T-helper 2 cell treated with Interferon-gamma antibody and Interleukin-4, amounts not matched to agents 5 μg/mL and 100 μg/mL, for 36 hours (primary cell): Measurements from ENCODE around the gene CCL18.
"Not testable (repeated sequence)": the region's sequence is repeated elsewhere in the genome, so short reads cannot be mapped to it uniquely, and the experiment has no call there.

Source experiments
- DNase-seq: peaks from one replicate; pipeline ENCODE4 v3.0.0; 2021; ENCODE audit warnings: low spot score
- H3K27ac Mint-ChIP-seq: one replicate; pipeline ENCODE4 v1.8.0; 2021; ENCODE audit warnings: mild to moderate bottlenecking, mixed read lengths
- H3K27me3 Mint-ChIP-seq: one replicate; pipeline ENCODE4 v1.8.0; 2021; ENCODE audit warnings: low read depth, mixed read lengths
- H3K36me3 Mint-ChIP-seq: one replicate; pipeline ENCODE4 v1.8.0; 2021; ENCODE audit warnings: low read depth, mixed read lengths
- H3K4me1 Mint-ChIP-seq: one replicate; pipeline ENCODE4 v1.8.0; 2021; ENCODE audit warnings: low read depth, mixed read lengths
- H3K4me3 Mint-ChIP-seq: one replicate; pipeline ENCODE4 v1.8.0; 2022; ENCODE audit warnings: mild to moderate bottlenecking, moderate library complexity, mixed read lengths
- H3K9me3 Mint-ChIP-seq: one replicate; pipeline ENCODE4 v1.8.0; 2021; ENCODE audit warnings: mixed read lengths

Gene CCL18

GRCh38 chr17:36103401-36103975, 39.4 kb downstream of the CCL18 start, which contains the start of gene CCL4:
Gene CCL4, plus strand, starts transcription at chr17:36103827. Its CDS starts 79 bp downstream, at chr17:36103906.
- not testable (repeated sequence) for H3K27ac Mint-ChIP-seq, H3K4me1 Mint-ChIP-seq, H3K36me3 Mint-ChIP-seq, H3K9me3 Mint-ChIP-seq, DNase-seq
- H3K27me3 Mint-ChIP-seq = peaks cover 13% of the 10 kb centered on the region
- peak within 1 kb of the TSS; percentile 42 for H3K4me3 Mint-ChIP-seq

GRCh38 chr17:36104246-36104645, 40.2 kb downstream of the CCL18 start:
- not testable (repeated sequence) for DNase-seq, H3K36me3 Mint-ChIP-seq, H3K9me3 Mint-ChIP-seq, H3K4me1 Mint-ChIP-seq, H3K27ac Mint-ChIP-seq
- peak overlapping the region; percentile 42 for H3K4me3 Mint-ChIP-seq
- peaks cover 13% of the 10 kb centered on the region for H3K27me3 Mint-ChIP-seq

- Mint-ChIP-seq H3K27ac (no peak overlapping the region), H3K4me1 (no peaks in the 10 kb centered on the region), H3K27me3 (peaks cover 13% of the 10 kb centered on the region), H3K36me3 (no peaks in the 10 kb centered on the region), H3K9me3 (no peaks in the 10 kb centered on the region), H3K4me3 (peak overlapping the region; percentile 42)
- no peak for DNase-seq
Measured at GRCh38 chr17:36104701-36105181, 40.7 kb downstream of the CCL18 start.

- Mint-ChIP-seq H3K27ac (no peak overlapping the region), H3K4me3 (no peak overlapping the region), H3K9me3 (no peaks in the 10 kb centered on the region), H3K27me3 (peaks cover 13% of the 10 kb centered on the region), H3K36me3 (no peaks in the 10 kb centered on the region), H3K4me1 (no peaks in the 10 kb centered on the region)
- no peak for DNase-seq
Measured at GRCh38 chr17:36105781-36106492, 41.9 kb downstream of the CCL18 start.

- no peaks in the 10 kb centered on the region for H3K4me1 Mint-ChIP-seq
- no peaks in the 10 kb centered on the region for H3K36me3 Mint-ChIP-seq
- H3K9me3 Mint-ChIP-seq = no peaks in the 10 kb centered on the region
- peaks cover 13% of the 10 kb centered on the region for H3K27me3 Mint-ChIP-seq
- no peak overlapping the region for H3K4me3 Mint-ChIP-seq
- no peak overlapping the region for H3K27ac Mint-ChIP-seq
- DNase-seq = no peak
Measured at GRCh38 chr17:36106493-36106835, 42.4 kb downstream of the CCL18 start.

- Mint-ChIP-seq H3K4me1 (no peaks in the 10 kb centered on the region), H3K4me3 (no peak overlapping the region), H3K27me3 (peaks cover 13% of the 10 kb centered on the region), H3K27ac (no peak overlapping the region), H3K36me3 (no peaks in the 10 kb centered on the region), H3K9me3 (peaks cover 5% of the 10 kb centered on the region)
- no peak for DNase-seq
Measured at GRCh38 chr17:36107660-36108059, 43.6 kb downstream of the CCL18 start.

- not testable (repeated sequence) for H3K4me3 Mint-ChIP-seq, H3K36me3 Mint-ChIP-seq, H3K27ac Mint-ChIP-seq, H3K9me3 Mint-ChIP-seq, DNase-seq, H3K4me1 Mint-ChIP-seq
- peaks cover 13% of the 10 kb centered on the region for H3K27me3 Mint-ChIP-seq
Measured at GRCh38 chr17:36108265-36108664, 44.2 kb downstream of the CCL18 start.

GRCh38 chr17:36111068-36111490, 47.0 kb downstream of the CCL18 start:
- Mint-ChIP-seq H3K4me3 (no peak overlapping the region), H3K36me3 (no peaks in the 10 kb centered on the region), H3K4me1 (no peaks in the 10 kb centered on the region)

GRCh38 chr17:36112572-36112971, 48.5 kb downstream of the CCL18 start:
- H3K4me1 Mint-ChIP-seq = no peaks in the 10 kb centered on the region
- H3K27ac Mint-ChIP-seq = no peak overlapping the region
- peaks cover 5% of the 10 kb centered on the region for H3K9me3 Mint-ChIP-seq
- no peaks in the 10 kb centered on the region for H3K36me3 Mint-ChIP-seq
- no peak overlapping the region for H3K4me3 Mint-ChIP-seq
- DNase-seq = no peak
- no peaks in the 10 kb centered on the region for H3K27me3 Mint-ChIP-seq

More at GRCh38 chr17:36111068-36111490, 47.0 kb downstream of the CCL18 start:
- no peak overlapping the region for H3K27ac Mint-ChIP-seq
- DNase-seq = no peak
- H3K27me3 Mint-ChIP-seq = peaks cover 2% of the 10 kb centered on the region
- H3K9me3 Mint-ChIP-seq = peaks cover 5% of the 10 kb centered on the region

- not testable (repeated sequence) for H3K4me1 Mint-ChIP-seq, H3K4me3 Mint-ChIP-seq, DNase-seq, H3K27ac Mint-ChIP-seq, H3K27me3 Mint-ChIP-seq, H3K36me3 Mint-ChIP-seq, H3K9me3 Mint-ChIP-seq
Measured at GRCh38 chr17:36113131-36113530, 49.1 kb downstream of the CCL18 start.

- H3K27ac Mint-ChIP-seq, H3K27me3 Mint-ChIP-seq, DNase-seq, H3K4me1 Mint-ChIP-seq, H3K9me3 Mint-ChIP-seq, H3K4me3 Mint-ChIP-seq, H3K36me3 Mint-ChIP-seq: not testable (repeated sequence)
Measured at GRCh38 chr17:36114971-36115648, 51.0 kb downstream of the CCL18 start.

GRCh38 chr17:36115649-36115977, 51.5 kb downstream of the CCL18 start:
- not testable (repeated sequence) for H3K4me1 Mint-ChIP-seq, H3K36me3 Mint-ChIP-seq, H3K4me3 Mint-ChIP-seq, H3K27ac Mint-ChIP-seq, H3K27me3 Mint-ChIP-seq, DNase-seq
- H3K9me3 Mint-ChIP-seq = peaks cover 10% of the 10 kb centered on the region

- Mint-ChIP-seq H3K4me3 (no peak overlapping the region), H3K9me3 (peaks cover 5% of the 10 kb centered on the region), H3K36me3 (no peaks in the 10 kb centered on the region), H3K27me3 (peaks cover 2% of the 10 kb centered on the region), H3K4me1 (no peaks in the 10 kb centered on the region), H3K27ac (no peak overlapping the region)
- peak; percentile 54 for DNase-seq
Measured at GRCh38 chr17:36117505-36118382, 53.7 kb downstream of the CCL18 start.
